GM21526 (cell line): ENCODE measurements around the gene DLX5.
"Not testable (repeated sequence)": the region's sequence is repeated elsewhere in the genome, so short reads cannot be mapped to it uniquely, and the experiment has no call there.

Experiments
- ATAC-seq: cut with Tn5 transposase; IDR thresholded peaks from one replicate; pipeline ENCODE4 v1.9.1; 2021; ENCODE audit warnings: moderate library complexity; ENCODE audit not compliant: unreplicated experiment, low FRiP score

DLX5 gene

GRCh38 chr7:97024209-97025129 is at the start of gene DLX5:
Gene DLX5 (minus strand): TSS chr7:97024831. CDS start chr7:97024623, 208 bp downstream.
- ATAC-seq: no peak

- ATAC-seq: not testable (repeated sequence)
Measured at GRCh38 chr7:97072025-97072424, 47.4 kb upstream of the DLX5 start.

- ATAC-seq: peak; percentile 86
Measured at GRCh38 chr7:97064972-97065587, 40.4 kb upstream of the DLX5 start.

DNA sequence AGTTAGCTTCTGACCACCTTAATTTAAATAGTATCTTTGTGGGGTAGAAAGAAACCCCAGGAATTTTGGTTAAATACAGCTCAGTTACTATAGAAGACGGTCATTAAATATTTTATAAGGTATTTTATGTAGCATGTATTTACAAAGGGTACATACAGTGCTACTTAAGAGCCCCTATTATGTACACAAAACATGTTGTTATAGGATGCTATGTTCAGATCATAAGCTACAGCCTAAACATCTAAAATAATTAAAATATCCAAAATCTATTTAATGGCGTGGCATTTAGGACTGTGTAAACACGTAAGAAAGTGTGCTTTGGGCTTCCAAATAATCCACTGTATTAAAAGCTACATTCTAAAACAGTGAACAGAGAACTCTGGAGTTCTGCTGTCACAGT is 39.4 kb upstream of the DLX5 start:
- no peak for ATAC-seq

DNA sequence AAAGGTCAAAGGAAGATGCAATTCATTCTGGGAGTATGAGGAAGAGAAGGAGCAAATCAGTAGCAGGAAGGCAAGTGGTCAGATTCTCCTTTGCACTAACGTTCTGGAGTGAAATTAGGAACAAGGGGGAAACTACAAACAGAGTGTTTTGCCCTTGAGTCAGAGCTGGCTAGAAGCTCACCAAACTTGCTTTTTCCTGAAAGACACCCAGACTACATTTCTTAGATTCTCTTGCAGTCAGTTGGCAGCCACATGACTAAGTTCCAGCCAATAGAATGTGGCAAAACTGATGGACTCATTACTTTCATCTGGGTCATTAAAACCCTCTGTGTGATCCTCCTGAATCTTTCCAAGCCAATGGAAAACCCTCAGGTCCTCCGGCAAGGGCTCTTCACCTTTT is 18.6 kb upstream of the DLX5 start:
- ATAC-seq: no peak

DNA sequence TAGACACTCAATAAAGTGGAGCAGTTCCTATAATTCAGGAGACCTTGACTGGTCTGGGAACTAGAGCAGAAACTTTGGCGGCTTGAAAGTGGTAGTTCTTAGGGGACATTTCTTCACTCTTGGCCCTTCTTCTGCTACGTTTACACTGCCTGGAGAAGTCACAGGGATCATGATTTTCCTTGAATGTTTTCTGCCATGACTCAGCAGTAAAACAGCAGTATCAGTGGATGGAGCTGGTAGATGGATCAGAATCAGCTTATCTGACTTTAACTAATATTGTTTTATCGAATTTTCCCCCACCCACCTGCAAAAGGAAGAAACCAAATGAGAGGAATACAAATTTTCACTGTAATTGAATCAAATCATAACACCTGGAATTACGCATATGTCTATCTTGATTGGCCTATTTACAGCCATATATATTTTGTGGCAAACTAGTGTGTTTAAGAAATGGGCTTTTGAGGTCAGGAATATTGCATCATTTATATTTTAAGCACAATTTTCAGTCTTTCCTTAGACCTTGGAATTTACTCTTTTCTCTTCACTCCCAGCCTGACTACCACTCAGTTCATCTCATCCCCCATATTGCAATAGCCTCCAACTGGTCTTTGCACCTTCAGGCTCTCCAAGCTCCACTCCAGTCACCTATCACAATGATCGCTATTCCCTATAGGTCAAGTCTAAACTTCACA is 14.9 kb upstream of the DLX5 start:
- ATAC-seq: no peak

GRCh38 chr7:97034213-97034852 is 9.7 kb upstream of the DLX5 start:
- not testable (repeated sequence) for ATAC-seq

DNA sequence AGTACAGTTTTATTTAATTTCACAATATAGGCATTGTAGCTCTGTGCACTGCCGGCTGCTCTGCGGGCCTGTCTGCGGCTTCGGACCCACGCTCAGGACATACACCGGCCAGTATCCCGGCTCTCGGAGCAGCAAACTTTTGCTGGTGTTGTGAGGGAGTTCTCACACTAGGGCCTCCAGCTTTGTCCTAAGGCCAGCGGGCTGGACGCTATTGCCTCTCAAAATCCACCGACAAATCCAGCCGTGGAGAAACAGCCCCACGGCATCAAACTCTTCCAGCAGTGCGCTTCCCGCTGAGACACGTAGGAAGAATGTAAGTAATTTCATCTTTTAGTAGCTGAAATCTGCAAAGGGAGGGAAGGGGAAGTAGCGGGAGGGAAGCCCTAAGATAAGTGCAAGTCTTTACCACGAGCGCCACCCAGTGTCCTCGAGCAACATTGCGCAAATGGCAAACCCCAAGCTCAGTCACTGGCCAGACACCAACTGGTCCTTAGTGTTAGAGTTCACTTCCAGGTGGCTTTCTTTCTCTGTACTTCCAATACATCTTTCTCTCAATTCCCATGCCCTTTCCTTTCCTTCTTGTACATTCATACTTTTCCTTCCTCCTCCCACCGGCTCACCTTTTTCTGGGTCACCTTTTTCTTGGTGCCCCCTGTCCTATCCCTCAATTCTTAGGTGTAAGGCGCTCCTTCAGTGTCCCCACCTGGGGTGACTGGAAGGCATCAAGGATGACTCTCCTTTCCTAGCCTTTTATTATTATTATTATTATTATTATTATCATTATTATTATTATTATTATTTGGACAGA is 3.0 kb upstream of the DLX5 start:
- peak; percentile 83 for ATAC-seq

DNA sequence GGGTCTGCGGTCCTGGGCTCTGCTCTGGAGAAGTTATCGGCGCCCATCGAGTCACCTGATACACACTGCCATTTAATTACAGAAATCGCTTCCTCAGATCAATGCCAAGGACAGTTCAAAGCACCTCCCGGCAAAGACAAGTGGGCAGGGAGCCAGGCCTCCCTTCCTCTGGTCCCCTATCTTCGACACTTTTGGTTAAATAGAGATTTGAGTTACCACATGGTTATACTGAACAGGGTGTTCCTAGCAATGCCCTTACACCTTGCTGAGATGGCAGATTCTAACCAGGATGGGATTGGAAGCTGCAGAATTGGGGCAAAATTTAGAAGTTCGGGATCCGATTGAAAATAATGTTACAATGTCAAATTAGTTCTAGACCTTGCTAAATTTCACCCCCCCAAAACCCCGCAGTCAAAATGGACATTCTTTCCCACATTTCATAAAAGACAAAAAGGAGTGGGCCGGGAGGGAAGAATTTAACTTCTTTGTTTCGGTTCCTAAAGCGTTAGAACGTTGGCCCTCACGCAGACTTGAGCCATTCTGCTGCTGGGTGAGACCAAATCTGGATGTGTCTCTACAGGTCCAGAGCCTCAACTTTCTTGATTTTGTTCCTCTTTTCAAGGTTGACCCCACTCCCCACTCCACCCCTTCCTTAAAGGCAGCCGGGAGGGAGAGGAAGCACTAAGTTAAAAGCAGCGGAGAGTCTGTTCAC is 2.2 kb upstream of the DLX5 start:
- peak; percentile 3 for ATAC-seq

DNA sequence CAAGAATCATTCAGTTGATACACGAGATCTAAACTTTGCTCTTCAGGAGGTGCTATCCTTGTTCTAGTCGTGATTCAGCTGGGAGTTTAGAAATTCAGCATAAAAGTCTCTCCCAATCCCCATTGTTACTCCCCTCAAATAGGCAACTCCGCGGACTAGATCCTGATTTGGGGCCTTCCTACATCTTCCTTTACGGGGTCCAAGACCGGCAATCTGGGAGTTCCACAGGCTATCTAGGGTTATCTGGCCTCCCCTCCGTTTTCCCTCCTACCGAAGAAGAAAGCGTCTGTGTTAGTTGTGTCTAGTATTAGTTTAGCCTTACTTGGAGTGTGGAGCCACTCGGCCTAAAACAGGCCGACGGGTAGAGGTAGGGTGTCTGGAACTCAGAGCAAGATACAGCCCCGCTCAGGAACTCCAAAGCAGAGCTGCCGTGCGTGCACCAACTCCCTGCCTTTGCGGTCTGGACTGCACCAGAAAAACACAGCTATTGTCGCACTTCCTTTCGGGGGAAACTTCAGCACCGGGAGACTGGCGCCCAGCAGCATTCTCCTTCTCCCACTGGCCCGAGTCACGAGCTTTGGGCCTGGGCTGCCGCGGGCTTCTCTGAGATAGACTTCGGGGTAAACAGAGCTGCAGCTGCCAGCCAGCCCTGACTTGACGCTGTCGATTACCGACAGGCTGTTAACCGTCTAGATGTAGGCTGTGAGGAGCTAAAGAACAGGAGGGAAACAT is 1.5 kb upstream of the DLX5 start:
- no peak for ATAC-seq

DNA sequence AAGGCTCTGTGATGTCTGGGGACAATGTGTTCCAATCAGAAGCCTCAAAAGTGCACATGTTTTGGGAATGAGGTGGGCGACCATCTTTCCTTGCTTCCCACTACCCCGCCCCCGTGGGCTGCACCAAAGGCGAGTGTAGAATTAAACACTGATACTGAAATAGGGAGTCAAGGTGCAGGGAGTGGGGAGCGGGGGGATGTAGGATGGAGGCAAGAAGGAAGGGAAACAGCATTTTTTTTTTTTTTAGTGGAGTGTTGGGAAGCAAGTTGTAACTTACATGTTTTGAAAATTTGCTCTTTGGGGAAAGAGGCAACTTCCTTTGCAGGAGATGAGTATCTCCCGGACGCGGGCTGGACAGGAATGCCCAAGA is 484 bp upstream of the DLX5 start:
- no peak for ATAC-seq

DNA sequence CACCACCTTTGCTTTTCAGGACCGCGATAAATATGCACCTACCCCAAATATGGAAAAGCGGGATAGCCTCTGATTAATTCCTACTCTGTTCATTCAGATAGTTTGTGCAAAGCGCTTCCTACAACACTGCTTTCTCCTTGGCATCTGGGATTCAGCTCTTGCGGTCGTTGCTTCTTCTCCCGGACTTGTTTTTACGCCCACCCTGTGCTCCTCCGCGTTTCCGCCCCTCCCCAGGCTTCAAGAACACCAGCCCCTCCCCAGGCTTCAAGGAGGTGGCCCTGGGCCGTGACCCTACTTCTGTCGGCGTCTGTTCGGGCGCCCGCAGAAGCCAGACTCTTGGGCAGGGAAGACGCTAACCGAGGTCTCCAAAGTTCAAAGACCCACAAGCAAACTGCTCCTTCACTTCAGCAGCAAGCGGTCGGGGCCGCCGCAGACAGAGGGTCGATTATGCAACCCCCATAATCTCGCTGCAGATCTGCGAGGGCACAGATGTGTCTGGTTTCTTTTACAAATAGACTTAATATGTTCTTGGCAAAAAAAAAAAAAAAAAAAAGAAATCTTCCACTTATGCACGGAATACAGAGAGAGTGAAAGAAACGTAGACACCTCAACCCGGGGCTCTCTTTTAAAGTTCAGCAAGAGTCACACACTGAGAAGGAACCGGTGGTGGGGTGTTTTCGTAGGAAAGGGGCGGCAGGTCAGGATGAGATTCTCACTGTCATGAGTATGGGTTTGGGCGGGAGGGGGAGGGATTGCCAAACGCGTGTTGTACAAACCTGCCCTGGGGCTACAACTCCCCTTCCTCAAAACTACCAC is 1.9 kb downstream of the DLX5 start:
- no peak for ATAC-seq

DNA sequence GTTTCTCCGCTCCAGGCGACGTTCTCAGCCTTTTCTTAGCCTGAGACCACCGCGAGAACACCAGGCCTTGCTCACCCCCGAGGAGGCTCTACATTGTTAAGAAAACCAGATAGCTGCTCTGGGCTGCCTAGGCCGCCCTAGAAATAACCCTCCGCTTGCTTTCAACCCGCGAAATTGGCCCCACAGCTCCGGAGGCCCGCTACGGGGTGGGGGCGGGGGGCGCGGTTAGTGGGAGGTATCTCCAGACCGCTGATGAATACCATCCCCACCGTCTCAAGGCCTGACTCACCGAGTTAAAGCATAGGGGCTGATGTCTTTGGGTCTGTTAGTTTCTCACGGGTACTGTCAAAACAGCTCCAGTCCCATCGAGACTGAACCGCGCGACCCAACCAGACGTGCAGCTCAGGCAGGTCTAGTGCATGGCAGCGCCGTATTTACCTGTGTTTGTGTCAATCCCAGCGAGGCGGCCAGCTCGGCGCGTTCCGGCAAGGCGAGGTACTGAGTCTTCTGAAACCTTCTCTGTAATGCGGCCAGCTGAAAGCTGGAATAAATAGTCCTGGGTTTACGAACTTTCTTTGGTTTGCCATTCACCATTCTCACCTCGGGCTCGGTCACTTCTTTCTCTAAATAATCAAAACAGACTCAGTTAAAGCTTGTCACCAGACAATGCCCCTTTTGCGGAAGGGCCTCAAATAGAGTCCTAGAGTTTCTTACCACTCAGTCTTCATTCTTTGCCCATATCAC is 2.7 kb downstream of the DLX5 start:
- ATAC-seq: no peak

GRCh38 chr7:97020996-97021746 is 3.5 kb downstream of the DLX5 start:
- ATAC-seq: no peak

GRCh38 chr7:97020601-97020995 is 4.0 kb downstream of the DLX5 start:
- ATAC-seq: no peak

- ATAC-seq: no peak
Measured at GRCh38 chr7:97019710-97020225, 4.9 kb downstream of the DLX5 start.
